H1 (cell line): Measurements from ENCODE around the gene FOXK1. TPM values are rescaled to one million over a fixed set of nuclear protein-coding genes. Genes with fewer than 3 reads are reported as not detected.

ENCODE experiments used
- HDAC6 ChIP-seq: IDR thresholded peaks from one replicate; pipeline ENCODE4 v1.7.1; 2012; ENCODE audit warnings: low read depth, mild to moderate bottlenecking, inconsistent platforms, low read length, moderate library complexity
- KDM1A ChIP-seq: fragments of 200-600, 300-600 bp; sonication (generic); IDR thresholded peaks from 2 replicates; pipeline ENCODE4 v1.7.1; 2016; ENCODE audit warnings: mild to moderate bottlenecking, low read length, borderline replicate concordance
- TCF12 ChIP-seq: IDR thresholded peaks from 2 replicates; pipeline ENCODE4 v1.6.1; 2011; ENCODE audit warnings: low read depth, mild to moderate bottlenecking, low read length
- TEAD4 ChIP-seq: IDR thresholded peaks from 2 replicates; pipeline ENCODE4 v1.6.1; 2012; ENCODE audit warnings: low read depth, low read length, inconsistent platforms, mixed read lengths
- ZNF274 ChIP-seq: IDR thresholded peaks from 2 replicates; pipeline ENCODE4 v1.7.0; 2012; ENCODE audit warnings: low read length, borderline replicate concordance; ENCODE audit errors: extremely low read depth
- polyA plus RNA-seq, 7 experiments: library from polyadenylated mRNA; depleted of rRNA in 3 of 7; stranded (reverse) in 5 of 7; unstranded in 2 of 7; fragments of >200 nt in 5 of 7; fragments of 200-250 nt in 2 of 7; gene quantifications; 1 replicate in 5 of 7; 2 replicates in 1 of 7; 4 replicates in 1 of 7; pipeline versions ENCODE4 v1.2.1 to v1.2.3, GENCODE V29; 2011 to 2013; ENCODE audit warnings: missing spikeins in 2 of 7, mixed read lengths in 2 of 7
- total RNA-seq: library from RNA; stranded (reverse); fragmentation: NEBNext Ultra II Directional; extraction: Animal tissue kit (Norgen Biotek cat#: 25700); gene quantifications from 2 replicates; pipeline ENCODE4 v1.2.1, GENCODE V29; 2021
- TF ChIP-seq, protein P1 (sequence below): IDR thresholded peaks from 2 replicates; pipeline ENCODE4 v1.6.1; 2011; ENCODE audit warnings: low read length, improper control_type of control experiment

Gene FOXK1
- total and polyA plus RNA-seq, 2 of the 8 experiments (the other 6 are each of a cell fraction or from before 2014, with no cell fraction given): 2.0 to 8.5 TPM

DNA sequence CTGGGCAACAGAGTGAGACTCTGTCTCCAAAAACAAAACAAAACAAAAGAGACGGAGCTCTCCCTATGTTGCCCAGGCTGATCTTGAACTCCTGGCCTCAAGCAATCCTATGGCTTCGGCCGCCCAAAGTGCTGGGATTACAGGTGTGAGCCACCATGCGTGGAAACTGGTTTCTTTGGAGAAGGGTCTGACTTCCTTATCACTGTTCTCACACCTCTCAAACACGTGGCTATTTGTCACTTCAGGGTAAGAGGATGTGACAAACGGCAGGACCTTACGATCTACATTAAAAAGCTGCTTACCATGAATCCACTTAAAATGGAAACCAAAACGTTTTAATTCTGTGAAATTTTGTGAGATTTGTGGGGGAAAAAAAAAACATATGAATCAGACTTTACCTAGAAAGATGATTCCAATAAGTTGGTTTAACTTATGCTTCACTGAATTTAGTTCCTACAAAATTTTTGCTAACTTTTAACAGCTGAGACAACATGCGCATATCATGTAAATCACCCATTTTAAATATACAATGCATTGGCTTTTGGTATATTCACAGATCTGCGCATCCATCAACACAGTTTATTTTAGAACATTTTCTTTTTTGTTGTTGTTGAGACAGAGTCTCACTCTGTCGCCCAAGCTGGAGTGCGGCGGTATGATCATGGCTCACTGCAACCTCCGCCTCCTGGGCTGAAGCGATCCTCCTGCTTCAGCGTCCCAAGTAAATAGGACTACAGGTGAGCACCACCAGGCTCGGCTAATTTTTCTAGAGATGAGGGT lies 18.7 kb upstream of the FOXK1 start (continued):
- TF ChIP-seq, protein P1, sequence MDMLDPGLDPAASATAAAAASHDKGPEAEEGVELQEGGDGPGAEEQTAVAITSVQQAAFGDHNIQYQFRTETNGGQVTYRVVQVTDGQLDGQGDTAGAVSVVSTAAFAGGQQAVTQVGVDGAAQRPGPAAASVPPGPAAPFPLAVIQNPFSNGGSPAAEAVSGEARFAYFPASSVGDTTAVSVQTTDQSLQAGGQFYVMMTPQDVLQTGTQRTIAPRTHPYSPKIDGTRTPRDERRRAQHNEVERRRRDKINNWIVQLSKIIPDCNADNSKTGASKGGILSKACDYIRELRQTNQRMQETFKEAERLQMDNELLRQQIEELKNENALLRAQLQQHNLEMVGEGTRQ: no peak
- TF ChIP-seq KDM1A (no peak), HDAC6 (no peak), ZNF274 (no peak), TEAD4 (no peak), TCF12 (no peak)
